Measurements from ENCODE around the gene OPN3. TPM values are rescaled to one million over a fixed set of nuclear protein-coding genes. Genes with fewer than 3 reads are reported as not detected.

The OPN3 gene
- total RNA-seq, 2 donors from 2014 or later = 7.2 to 13.4 TPM

DNA sequence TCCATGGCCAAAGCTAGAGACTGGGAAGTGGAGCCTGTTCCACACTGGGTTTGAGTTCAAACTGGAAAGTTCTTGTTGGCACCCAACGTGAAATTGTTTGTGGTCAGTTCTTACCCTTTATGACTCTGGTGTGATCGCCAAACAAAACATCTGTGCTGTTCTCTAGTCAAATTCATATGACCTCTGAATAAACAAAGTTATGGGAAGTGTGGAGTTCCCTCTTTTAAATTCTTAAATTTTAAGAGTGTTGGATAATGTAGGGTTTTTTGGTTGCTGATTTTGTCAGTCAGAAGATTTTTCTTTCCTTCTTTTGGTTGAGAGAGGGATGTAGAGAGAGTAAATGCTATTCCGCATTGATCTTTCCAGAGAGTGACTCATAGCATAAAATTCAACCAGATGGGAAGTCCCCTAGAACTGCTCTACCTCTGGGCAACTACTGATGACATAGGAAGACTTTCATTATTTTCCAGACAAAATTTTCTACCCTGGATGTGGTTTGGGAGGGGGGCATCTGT, 36.4 kb downstream of the OPN3 start:
- Histone ChIP-seq H3K27ac (no peak overlapping the region), H3K9me3 (no peaks in the 10 kb centered on the region)
- no peak for ATAC-seq (ENCODE audit: insufficient number of reproducible peaks, low FRiP score, low read depth)

DNA sequence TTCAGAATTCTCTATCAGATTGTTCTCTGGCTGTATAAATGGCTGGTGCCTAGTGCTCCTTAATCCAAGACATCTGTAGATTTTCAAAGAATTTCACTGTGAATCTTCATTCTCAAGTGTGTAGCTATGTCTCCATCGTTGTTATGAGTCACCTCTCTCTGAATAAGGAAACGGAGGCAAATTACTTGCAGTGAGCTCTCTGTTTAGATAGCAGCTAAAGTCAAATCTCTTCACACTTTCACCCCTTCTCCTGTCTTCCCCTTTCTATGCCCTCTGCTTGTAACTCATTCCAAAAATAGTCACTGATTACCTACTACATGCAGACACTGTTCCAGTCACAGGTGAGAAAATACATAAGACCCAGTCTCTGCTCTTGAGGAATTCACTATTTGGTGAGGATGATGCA, 39.7 kb downstream of the OPN3 start:
- H3K4me1 ChIP-seq (ENCODE audit: control insufficient read depth in 1 of 2, low read depth in 2 of 2) = peaks cover 6 to 14% of the 10 kb centered on the region in 2 donors
- DNase-seq (ENCODE audit: low spot score) = no peak
- no peaks in the 10 kb centered on the region for H3K27me3 ChIP-seq (replicated peaks; ENCODE audit: insufficient read depth)
- no peak for ATAC-seq (ENCODE audit: insufficient number of reproducible peaks, low FRiP score, low read depth)
- H3K27ac ChIP-seq = no peak overlapping the region
- H3K9me3 ChIP-seq = no peaks in the 10 kb centered on the region
- no peak overlapping the region for H3K4me3 ChIP-seq
- TF ChIP-seq, protein P1, sequence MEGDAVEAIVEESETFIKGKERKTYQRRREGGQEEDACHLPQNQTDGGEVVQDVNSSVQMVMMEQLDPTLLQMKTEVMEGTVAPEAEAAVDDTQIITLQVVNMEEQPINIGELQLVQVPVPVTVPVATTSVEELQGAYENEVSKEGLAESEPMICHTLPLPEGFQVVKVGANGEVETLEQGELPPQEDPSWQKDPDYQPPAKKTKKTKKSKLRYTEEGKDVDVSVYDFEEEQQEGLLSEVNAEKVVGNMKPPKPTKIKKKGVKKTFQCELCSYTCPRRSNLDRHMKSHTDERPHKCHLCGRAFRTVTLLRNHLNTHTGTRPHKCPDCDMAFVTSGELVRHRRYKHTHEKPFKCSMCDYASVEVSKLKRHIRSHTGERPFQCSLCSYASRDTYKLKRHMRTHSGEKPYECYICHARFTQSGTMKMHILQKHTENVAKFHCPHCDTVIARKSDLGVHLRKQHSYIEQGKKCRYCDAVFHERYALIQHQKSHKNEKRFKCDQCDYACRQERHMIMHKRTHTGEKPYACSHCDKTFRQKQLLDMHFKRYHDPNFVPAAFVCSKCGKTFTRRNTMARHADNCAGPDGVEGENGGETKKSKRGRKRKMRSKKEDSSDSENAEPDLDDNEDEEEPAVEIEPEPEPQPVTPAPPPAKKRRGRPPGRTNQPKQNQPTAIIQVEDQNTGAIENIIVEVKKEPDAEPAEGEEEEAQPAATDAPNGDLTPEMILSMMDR (IDR thresholded peaks at IDR 0.05) = no peak
- no peaks in the 10 kb centered on the region for H3K36me3 ChIP-seq

More for the DNA sequence above, 36.4 kb downstream of the OPN3 start:
- Histone ChIP-seq H3K36me3 (no peaks in the 10 kb centered on the region), H3K4me1 (ENCODE audit: control insufficient read depth in 1 of 2, low read depth in 2 of 2) (peaks cover 6 to 14% of the 10 kb centered on the region in 2 donors), H3K27me3 (replicated peaks; ENCODE audit: insufficient read depth) (no peaks in the 10 kb centered on the region), H3K4me3 (no peak overlapping the region)
- DNase-seq (ENCODE audit: low spot score) = no peak
- TF ChIP-seq, protein P1 (IDR thresholded peaks at IDR 0.05) = no peak

DNA sequence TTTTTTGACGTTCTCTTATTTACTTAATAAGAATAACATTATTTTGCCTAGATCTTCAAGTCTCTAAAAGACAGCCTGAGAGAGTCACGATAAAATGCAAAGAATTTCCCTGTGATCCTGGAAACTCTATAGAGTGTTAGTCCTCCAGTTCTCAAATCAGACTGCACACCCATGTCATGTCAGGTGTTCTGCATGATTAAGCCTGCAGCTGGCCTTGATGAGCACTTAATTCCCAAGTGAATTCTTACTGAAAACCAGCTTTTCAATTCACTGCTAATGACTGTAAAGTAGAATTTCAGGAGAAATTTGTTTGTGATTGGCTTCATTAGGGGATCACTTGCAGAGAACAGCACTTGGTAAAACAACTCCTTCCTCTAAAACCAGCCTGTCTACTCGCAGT, 41.9 kb downstream of the OPN3 start:
- Histone ChIP-seq H3K36me3 (no peaks in the 10 kb centered on the region), H3K9me3 (no peaks in the 10 kb centered on the region), H3K4me3 (no peak overlapping the region), H3K4me1 (ENCODE audit: control insufficient read depth in 1 of 2, low read depth in 2 of 2) (peaks cover under 1 to 3% of the 10 kb centered on the region in 2 donors), H3K27me3 (replicated peaks; ENCODE audit: insufficient read depth) (no peaks in the 10 kb centered on the region), H3K27ac (no peak overlapping the region)
- no peak for DNase-seq (ENCODE audit: low spot score)
- no peak for ATAC-seq (ENCODE audit: insufficient number of reproducible peaks, low FRiP score, low read depth)
- TF ChIP-seq, protein P1 (IDR thresholded peaks at IDR 0.05) = no peak

DNA sequence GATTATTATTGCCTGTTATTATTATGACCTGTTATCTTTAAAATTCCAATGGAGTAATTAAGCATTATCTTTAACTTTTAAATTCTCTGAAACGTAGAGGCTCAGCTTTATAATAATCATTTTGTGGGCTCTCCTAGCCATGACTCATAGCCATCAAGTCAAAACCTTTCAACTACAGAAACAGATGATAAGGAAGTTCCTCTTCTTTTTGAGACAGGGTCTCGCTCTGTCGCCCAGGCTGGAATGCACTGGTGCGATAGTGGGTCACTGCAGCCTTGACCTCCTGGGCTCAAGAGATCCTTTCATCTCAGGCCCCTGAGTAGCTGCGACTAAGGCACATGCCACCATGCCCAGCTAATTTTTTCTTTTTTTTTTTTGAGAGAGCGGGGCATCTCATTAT, 43.5 kb downstream of the OPN3 start:
- Histone ChIP-seq H3K4me3 (no peak overlapping the region), H3K27me3 (replicated peaks; ENCODE audit: insufficient read depth) (no peaks in the 10 kb centered on the region), H3K36me3 (no peaks in the 10 kb centered on the region), H3K9me3 (no peaks in the 10 kb centered on the region), H3K27ac (no peak overlapping the region), H3K4me1 (ENCODE audit: control insufficient read depth in 1 of 2, low read depth in 2 of 2) (no peaks in the 10 kb centered on the region)
- no peak for DNase-seq (ENCODE audit: low spot score)
- ATAC-seq (ENCODE audit: insufficient number of reproducible peaks, low FRiP score, low read depth) = no peak
- TF ChIP-seq, protein P1 (IDR thresholded peaks at IDR 0.05) = no peak

DNA sequence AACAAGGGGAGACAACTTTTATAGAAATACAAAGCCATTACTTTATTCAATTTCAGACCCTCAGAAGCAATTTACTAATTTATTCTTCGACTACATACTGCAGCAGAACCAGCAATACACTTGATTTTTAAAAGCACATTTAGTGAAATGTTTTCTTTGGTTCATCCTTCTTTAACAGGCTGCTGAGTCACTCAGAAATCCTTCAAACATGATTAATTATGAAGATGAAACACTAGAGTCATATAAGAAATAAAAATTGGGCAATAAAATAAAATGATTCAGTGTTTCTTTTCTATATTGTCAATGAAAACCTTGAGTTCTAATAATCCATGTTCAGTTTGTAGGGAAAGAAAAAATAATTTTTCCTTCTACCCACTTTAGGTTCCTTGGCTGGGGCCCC, 47.0 kb downstream of the OPN3 start:
- DNase-seq (ENCODE audit: low spot score) = no peak
- no peaks in the 10 kb centered on the region for H3K4me1 ChIP-seq (ENCODE audit: control insufficient read depth in 1 of 2, low read depth in 2 of 2)
- no peak for ATAC-seq (ENCODE audit: insufficient number of reproducible peaks, low FRiP score, low read depth)
- no peak overlapping the region for H3K27ac ChIP-seq
- no peaks in the 10 kb centered on the region for H3K36me3 ChIP-seq
- H3K4me3 ChIP-seq = no peak overlapping the region
- H3K27me3 ChIP-seq (replicated peaks; ENCODE audit: insufficient read depth) = no peaks in the 10 kb centered on the region
- TF ChIP-seq, protein P1 (IDR thresholded peaks at IDR 0.05) = no peak
- H3K9me3 ChIP-seq = no peaks in the 10 kb centered on the region
